NCI-H1930 (cell line): Measurements from ENCODE around the gene ZNF714.
"Not testable (repeated sequence)": the region's sequence is repeated elsewhere in the genome, so short reads cannot be mapped to it uniquely, and the experiment has no call there.

Experiments used
- DNase-seq, 2 experiments: peaks; one replicate each; lab custom pipeline; 2025; lab: John Stamatoyannopoulos, UW

ZNF714 gene

DNA sequence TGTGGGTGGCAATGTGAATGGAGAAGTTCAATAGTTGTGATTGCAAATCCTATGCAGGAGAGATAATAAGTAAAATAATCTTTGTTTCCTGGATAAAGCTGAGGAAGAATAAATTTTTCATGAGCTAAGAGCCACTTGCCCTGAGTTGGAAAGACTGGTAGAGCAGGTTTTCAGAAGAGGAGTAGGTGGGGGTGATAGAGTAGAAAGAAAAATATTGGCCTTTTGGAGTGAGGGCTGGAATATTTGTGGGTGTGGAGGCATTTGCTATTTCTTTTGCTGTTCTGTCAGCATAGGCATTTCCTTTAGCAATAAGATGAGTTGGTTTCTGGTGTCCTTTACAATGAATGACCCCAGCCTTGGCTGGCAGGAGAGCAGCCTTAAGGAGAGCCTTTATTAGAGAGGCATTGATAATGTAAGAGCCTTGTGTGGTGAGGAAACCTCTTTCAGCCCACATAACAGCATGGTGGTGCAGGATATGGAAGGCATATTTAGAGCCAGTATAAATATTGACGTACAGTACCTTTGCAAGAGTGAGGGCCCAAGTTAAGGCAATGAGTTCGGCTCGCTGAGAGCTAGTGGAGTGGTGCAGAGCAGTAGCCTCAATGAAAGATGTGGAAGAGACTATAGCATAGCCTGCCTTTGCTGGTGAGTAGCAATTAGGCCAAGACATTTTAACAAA, 48.2 kb downstream of the ZNF714 start:
- no peak for DNase-seq

DNA sequence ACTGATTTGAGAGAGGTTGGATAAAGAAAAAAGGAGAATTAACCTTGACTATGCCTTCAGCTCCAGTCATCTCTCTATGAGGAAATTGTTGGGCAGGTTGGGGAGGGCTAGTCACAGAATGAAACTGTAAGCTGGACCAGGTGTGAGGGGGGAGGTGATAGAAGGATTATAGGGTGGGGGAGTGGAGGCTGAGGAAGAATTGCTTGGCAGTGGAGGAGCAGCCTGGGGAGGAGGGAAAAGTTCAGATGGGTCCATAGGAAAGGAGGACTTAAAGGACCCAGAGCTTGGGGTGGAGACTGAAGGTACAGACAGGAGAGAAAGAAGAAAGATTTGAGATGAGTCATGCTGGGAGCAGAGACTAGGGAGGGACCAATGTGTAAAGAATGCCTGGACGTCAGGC, 51.6 kb downstream of the ZNF714 start:
- DNase-seq = no peak

DNA sequence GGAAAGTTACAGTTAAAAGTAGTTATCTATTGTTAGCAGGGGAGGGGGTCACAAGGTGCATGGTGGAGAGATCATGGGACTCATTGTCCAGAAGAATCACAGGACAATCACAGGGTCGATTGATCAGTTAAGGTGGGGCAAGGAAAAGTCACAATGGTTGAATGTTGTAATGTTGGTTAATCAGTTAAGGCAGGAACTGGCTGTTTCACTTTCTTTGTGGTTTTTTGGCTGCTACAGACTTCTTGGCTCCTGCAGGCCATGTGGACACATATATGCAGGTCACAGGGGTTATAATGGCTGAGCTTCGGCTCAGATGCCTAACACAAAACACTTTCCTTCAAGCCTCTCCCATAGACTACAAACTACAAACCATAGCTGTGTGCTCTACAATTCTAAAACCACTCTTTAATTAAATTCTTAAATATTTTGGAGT, 52.9 kb downstream of the ZNF714 start:
- no peak for DNase-seq

DNA sequence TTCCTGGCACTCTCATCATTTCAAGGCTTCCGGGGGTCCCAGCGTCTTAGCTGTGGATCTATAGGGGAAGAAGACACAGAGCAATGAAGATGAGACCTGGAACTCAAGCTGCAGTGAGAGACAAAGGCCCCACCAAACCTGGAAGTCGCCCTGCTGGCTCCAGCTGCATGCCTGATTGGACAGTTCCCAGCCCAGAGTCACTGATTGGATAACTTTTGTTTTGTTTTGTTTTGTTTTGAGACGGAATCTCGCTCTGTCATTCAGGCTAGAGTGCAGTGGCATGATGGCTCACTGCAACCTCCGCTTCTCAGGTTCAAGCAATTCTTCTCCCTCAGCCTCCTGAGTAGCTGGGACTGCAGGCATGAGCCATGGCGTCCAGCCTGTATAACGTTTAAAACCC, 53.4 kb downstream of the ZNF714 start:
- DNase-seq = no peak

DNA sequence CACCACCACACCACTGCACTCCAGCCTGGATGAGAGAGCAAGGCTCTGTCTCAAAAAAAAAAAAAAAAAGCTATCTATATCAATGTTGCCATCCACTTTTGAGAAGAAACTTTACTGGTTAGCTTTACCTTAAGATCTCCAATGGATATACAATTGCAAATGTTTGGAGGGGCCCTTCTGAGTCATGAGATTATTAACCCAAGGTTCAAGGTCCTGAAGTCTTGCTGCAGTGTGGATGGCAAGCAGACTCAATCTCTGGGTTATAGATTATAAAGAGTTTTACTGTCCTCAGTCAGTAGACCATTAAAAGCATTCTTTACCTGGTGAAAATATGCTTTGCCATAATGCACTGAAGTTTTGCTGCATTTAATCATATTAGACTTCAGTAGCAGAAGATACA, 56.1 kb downstream of the ZNF714 start:
- DNase-seq = no peak

DNA sequence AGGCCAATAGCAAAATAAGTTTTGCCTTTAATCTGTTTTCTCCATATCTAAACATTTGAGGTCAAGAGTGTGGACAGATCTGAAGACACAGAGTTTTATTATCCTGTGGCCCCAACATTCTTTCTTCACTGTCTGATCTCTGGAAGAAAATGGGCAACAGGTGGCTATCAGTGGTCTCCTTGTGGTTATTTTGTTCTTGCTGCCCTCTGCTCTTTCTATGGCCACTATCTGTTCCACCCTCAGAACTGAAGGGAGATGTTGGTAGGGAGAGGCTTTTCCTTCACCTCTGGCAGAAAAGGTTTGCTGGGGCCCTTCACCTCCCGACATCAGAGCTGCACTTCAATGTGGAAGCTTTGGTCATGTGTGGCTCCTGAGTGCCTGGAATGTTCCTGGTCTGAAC, 59.0 kb downstream of the ZNF714 start:
- DNase-seq = not testable (repeated sequence)

DNA sequence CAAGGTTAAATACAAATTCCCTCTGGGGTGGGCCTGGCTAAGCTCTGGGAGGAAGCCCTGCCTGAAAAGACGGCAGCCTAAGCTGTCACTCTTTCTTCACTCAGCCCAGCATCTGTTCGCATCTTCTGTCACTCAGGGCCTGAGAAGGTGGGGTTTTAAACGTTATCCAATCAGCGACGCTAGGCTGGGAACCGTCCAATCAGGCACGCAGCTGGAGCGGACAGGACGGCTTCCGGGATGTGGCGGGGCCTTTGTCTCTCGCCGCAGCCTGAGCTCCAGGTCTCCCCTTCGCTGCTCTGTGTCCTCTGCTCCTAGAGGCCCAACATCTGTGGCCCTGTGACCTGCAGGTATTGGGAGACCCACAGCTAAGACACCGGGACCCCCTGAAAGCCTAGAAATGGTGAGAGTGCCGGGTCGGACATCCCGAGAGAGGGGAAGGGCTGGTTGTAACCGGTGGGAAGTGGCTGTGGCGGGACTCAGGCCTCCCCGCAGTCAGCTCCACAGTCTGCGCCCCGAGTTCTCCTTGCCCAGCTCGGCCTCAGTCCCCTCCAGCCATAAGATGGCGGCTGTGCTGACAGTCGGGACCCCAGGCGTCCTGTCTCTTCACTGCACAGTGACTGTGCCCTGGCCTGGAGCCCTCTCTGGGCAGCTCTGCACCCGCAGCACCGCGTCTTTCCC, 59.9 kb downstream of the ZNF714 start, which contains the start of gene ZNF431:
TSS of gene ZNF431 (plus strand) at position 254 of the 678 bp plus-strand sequence. CDS start at position 398, 144 bp downstream.
- DNase-seq = peak; percentile 69 to 80

DNA sequence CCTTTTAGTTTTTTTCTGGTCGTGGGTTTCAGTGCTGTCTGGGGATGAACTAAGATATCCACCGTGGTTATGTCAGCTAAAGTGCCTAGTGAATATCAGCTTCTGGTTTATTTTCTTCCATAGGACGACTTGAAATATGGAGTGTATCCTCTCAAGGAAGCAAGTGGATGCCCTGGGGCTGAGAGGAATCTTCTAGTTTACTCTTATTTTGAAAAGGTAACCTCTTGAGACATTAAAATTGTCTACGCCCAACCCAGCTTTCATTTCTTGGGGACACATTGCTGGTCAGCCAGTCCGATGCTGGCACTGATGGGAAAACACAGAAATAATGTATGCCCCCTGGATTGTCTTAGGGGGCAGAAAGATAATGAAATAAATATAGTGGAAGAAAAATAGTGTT, 61.4 kb downstream of the ZNF714 start:
- no peak for DNase-seq

DNA sequence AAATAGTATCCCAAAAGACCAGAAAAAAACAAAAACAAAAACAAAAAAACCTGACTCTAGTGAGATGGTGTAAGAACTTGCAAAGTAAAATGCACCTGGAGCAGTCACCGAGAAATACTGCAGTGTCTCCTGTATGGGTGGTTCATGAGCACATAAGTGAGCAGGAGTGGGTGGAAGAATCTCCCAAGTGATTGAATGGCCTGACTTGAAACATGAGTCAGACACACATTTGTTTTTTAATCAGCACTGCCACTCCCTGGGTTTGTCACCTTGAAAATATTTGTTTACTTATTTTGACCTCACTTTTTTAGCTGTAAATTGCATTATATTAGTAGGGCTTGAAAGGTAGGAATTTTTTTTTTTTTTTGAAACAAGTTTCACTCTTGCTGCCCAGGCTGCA, 61.9 kb downstream of the ZNF714 start:
- DNase-seq = no peak

DNA sequence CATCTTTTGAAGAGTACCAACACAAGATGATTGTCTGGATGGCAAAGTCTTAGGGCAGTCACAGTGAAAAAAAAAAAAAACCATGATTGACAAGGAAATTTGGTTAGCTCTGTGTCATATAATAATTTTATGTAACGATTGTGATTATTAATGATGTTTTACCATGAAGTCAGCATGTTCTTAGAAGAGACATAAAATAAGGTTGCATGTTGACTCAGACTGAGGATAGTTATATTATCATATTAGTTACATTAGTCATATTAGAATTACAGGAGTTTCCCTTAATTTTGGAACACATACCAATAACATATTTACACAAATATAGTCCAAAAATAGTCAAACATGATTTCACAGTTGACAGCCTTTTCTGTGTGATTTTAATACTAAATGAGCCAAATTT, 65.5 kb downstream of the ZNF714 start:
- DNase-seq = no peak

DNA sequence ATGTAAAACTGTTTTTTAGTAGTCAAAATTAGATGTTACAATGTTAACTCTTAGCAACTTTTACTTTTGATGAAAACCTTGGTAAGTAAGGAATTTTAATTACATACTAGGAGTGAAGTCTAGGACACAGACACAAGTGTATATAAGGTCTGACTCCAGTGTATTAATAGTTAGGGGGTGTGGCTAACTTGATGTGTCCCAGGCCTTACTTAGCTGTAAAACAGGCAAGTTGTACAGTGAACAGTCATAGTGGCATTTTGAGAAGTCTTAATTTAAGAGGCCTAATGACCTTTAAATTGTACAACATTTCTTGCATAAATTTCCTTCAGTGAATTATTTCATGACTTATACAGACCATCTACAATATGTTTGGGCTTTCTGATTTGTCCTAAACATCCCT, 66.7 kb downstream of the ZNF714 start:
- no peak for DNase-seq

DNA sequence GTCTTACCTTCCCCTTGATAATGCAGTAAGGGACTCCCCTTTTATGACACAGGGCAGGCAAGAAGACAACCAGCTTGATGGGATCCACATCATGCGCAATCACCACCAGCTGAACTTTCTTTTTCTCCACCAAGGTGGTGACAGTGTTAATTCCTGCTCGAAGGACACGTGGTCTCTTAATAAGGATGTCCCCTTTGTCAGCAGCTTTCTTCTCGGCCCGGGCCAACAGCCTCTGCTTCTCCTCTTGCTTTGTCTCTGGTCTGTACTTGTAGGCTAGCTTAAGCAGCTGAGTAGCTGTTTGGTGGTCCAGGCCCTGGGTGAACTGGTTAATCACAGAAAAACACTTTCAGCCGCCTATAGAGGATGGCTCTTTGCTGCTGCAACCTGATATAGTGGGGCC, 67.9 kb downstream of the ZNF714 start:
- DNase-seq = no peak

DNA sequence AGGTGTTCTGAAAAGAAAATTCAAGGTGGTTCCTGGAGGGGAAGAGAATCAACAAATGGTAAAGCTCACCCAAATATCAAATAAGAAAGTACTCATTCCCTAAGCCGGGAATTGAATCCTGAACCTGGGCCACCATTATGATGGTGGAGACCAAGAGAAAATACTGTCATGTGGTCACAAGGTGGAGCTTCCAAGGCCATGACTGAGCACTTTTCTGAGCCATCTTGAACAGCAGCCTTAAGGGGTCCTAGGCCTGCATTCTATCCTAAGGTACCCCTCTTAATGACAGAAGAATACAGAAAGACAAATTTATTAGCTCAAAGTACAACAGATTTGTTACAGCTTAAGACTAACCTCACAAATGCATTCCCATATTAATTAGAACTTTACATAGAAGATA, 69.5 kb downstream of the ZNF714 start:
- DNase-seq = no peak

DNA sequence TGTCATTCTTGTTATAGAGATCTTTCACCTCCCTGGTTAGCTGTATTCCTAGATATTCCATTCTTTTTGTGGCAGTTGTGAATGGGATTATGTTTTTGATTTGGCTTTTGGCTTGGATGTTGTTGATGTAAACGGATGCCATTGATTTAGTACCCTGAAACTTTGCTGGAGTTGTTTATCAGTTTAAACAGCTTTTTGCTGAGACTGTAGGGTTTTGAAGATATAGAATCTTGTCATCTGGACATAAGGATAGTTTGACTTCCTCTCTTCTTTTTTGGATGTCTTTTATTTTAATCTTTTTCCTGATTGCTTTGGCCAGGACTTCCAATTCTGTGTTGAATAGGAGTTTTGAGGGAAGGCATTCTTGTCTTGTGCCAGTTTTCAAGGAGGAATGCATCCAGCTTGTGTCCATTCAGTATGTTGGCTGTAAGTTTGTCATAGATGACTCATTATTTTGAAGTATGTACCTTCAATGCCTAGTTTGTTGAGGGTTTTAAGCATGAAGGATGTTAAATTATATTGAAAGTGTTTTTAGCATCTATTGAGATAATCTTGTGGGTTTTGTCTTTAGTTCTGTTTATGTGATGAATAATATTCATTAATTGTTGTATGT, 76.6 kb downstream of the ZNF714 start:
- DNase-seq = no peak

DNA sequence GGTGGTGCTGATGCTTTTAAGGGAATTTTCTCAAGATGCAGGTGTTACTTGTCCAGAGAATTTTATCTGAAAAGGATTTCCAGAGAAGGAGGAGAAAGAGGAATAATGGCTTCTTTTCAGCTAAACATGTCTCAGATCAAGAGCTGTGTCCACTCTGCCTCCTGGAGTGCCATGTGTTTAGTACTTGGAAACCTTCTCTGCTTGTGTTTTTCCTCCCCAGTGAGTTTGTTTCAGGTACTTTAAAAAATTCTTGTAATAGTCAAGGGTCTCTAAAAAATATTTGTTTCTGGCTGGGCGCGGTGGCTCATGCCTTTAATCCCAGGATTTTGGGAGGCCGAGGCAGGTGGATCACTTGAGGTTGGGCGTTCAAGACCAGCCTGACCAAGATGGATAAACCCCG, 82.5 kb downstream of the ZNF714 start:
- no peak for DNase-seq

DNA sequence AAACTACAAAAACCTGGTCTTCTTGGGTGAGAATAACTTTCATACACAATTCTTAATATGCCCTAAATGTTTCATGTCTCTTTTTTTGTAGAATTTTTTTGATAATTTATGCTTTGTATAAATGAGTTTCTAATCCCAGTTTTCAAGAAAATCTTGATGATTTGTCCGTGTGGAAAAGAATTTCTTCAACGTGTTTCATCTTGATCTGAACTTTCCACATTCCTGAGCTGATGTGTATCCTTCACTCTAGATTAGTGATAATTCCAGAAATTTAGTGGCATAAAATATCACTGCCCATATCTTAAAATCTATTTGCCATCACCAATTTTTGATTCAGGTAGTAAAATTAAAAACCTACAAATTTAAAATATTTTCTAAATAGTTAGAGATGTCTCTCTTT, 84.4 kb downstream of the ZNF714 start:
- no peak for DNase-seq
